Measurements from ENCODE around the gene STX10.

GRCh38 chr19:13149628-13150186 lies 468 bp downstream of the STX10 start:
- TF ChIP-seq CTCF (IDR thresholded peaks at IDR 0.05) = peak in 1 of 6 experiments; percentile 1
- no peak for TF ChIP-seq POLR2A (IDR thresholded peaks at IDR 0.05)

Data from adrenal gland (tissue), 5 donors.